Progenitor cell of endocrine pancreas (in vitro differentiated cells): ENCODE data around the gene USO1. TPM values are rescaled to one million over a fixed set of nuclear protein-coding genes. Genes with fewer than 3 reads are reported as not detected.

ENCODE experiments used
- DNase-seq: peaks from one replicate; pipeline ENCODE4 v3.0.0; 2021; ENCODE audit warnings: low spot score; ENCODE audit not compliant: unreplicated experiment
- H3K27ac Mint-ChIP-seq: 2 replicates; pipeline ENCODE4 v1.8.0; 2021; ENCODE audit warnings: mild to moderate bottlenecking, moderate library complexity, mixed read lengths
- H3K27me3 Mint-ChIP-seq: 2 replicates; pipeline ENCODE4 v1.8.0; 2021; ENCODE audit warnings: mixed read lengths
- H3K36me3 Mint-ChIP-seq: 2 replicates; pipeline ENCODE4 v1.8.0; 2022; ENCODE audit warnings: mixed read lengths; ENCODE audit not compliant: insufficient read depth
- H3K4me1 Mint-ChIP-seq: 2 replicates; pipeline ENCODE4 v1.8.0; 2021; ENCODE audit warnings: low read depth, mixed read lengths
- H3K4me3 Mint-ChIP-seq: 2 replicates; pipeline ENCODE4 v1.8.0; 2021; ENCODE audit warnings: low read depth, mild to moderate bottlenecking, moderate library complexity, mixed read lengths
- H3K9me3 Mint-ChIP-seq: 2 replicates; pipeline ENCODE4 v1.8.0; 2021; ENCODE audit warnings: low read depth, mixed read lengths
- CTCF ChIP-seq: fragments of 200-600 bp; sonication (generic); IDR thresholded peaks from one replicate; pipeline ENCODE4 v1.5.0; 2021; ENCODE audit warnings: antibody characterized with exemption, mild to moderate bottlenecking; ENCODE audit not compliant: unreplicated experiment
- total RNA-seq: library from RNA; stranded (reverse); gene quantifications from 2 replicates; pipeline ENCODE4 v1.2.1, GENCODE V29; 2021

The USO1 gene
- total RNA-seq, 1 donor from 2014 or later, result 54.9 TPM

GRCh38 chr4:75834772-75835154 lies 110.4 kb downstream of the USO1 start:
- DNase-seq, result no peak
- Mint-ChIP-seq H3K4me1 (no peaks in the 10 kb centered on the region), H3K4me3 (no peak overlapping the region), H3K27me3 (no peaks in the 10 kb centered on the region), H3K36me3 (no peaks in the 10 kb centered on the region), H3K9me3 (no peaks in the 10 kb centered on the region), H3K27ac (no peak overlapping the region)
- no peak for TF ChIP-seq CTCF

DNA sequence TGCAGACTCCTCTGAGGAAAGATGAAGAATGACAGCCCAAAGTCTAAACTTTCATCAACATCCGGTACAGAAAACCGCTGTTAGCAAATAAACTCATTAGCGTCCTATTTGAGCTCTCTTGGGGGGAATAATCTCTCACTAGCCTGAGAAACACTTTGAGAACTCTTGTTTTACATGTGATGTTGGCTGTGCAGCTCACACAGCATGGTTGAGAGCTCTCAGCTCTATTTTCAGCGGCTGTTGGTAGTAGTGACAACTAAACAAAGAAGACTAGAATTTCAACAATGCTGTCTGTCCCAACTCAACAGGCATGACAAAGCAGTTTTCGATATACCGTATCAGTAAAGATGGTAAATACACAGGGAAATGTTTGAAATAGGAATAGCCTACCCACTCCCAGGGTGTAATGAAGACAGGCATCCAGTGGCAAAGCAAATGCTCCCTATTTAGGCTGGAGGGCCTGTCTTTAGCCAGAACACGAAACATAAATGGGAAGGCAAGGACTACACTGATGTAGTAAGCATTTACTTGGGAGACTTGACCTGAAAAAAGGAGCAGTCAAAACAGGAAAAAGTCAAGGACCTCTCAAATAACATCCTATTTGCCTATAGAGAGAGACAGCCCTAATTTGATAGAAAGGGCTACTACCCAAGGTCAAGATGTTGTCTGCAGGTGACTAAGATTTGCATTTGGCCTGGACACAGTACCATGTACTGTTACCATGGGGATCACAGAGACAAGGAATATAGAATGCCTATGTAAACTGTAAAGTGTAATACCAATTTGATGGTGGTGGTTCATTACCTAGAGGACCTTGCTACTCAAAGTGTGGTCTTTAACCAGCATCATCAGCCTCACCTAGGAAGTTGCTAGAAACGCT lies 117.5 kb downstream of the USO1 start:
- H3K27ac Mint-ChIP-seq, result peak overlapping the region; percentile 53
- H3K36me3 Mint-ChIP-seq, result no peaks in the 10 kb centered on the region

GRCh38 chr4:75843596-75843995 lies 119.2 kb downstream of the USO1 start:
- Mint-ChIP-seq H3K27ac (no peak overlapping the region), H3K4me3 (no peak overlapping the region), H3K4me1 (peaks cover 20% of the 10 kb centered on the region), H3K36me3 (no peaks in the 10 kb centered on the region), H3K27me3 (no peaks in the 10 kb centered on the region), H3K9me3 (no peaks in the 10 kb centered on the region)
- TF ChIP-seq CTCF, result no peak
- DNase-seq, result no peak

More for the DNA sequence above, 117.5 kb downstream of the USO1 start:
- H3K27me3 Mint-ChIP-seq, result no peaks in the 10 kb centered on the region
- peaks cover 13% of the 10 kb centered on the region for H3K4me1 Mint-ChIP-seq
- H3K4me3 Mint-ChIP-seq, result no peak overlapping the region
- H3K9me3 Mint-ChIP-seq, result no peaks in the 10 kb centered on the region
- no peak for DNase-seq
- no peak for TF ChIP-seq CTCF

GRCh38 chr4:75844151-75844662 lies 119.8 kb downstream of the USO1 start:
- Mint-ChIP-seq H3K27ac (peak overlapping the region; percentile 29), H3K27me3 (peaks cover 2% of the 10 kb centered on the region), H3K4me1 (peaks cover 20% of the 10 kb centered on the region), H3K4me3 (no peak overlapping the region), H3K36me3 (no peaks in the 10 kb centered on the region), H3K9me3 (no peaks in the 10 kb centered on the region)
- TF ChIP-seq CTCF, result no peak
- no peak for DNase-seq

DNA sequence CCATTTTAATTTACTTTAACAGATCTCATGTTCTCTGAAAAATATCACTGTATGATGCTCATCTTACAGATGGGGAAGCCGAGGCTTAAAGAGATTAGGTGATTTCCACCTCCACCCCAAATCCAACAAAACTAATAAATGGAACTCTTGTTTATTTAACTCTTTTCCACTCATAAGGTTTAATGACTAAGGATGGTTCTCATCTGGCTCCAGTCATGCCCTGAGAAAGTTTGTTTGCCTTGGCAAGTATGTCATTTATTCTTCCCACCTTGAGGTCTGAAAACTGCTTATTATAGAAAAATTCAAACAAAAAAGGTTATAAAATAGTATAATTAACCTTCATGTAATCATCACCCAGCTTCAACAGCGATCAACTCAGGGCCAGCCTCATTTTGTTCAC lies 121.6 kb downstream of the USO1 start:
- peaks cover 9% of the 10 kb centered on the region for H3K27me3 Mint-ChIP-seq
- no peaks in the 10 kb centered on the region for H3K36me3 Mint-ChIP-seq
- H3K4me1 Mint-ChIP-seq, result peaks cover 20% of the 10 kb centered on the region
- TF ChIP-seq CTCF, result no peak
- H3K9me3 Mint-ChIP-seq, result no peaks in the 10 kb centered on the region
- no peak for DNase-seq
- H3K27ac Mint-ChIP-seq, result no peak overlapping the region
- no peak overlapping the region for H3K4me3 Mint-ChIP-seq
